GM12865 (cell line): ENCODE measurements around the gene P3H2.

Experiments used
- DNase-seq: peaks from one replicate; pipeline ENCODE4 v3.0.0; 2010; ENCODE audit warnings: low read depth
- H3K4me3 ChIP-seq: 2 replicates; pipeline ENCODE4 v1.5.1; 2011; ENCODE audit warnings: mild to moderate bottlenecking, low read depth, low read length, control low read depth
- CTCF ChIP-seq: IDR thresholded peaks from 2 replicates; pipeline ENCODE4 v1.5.1; 2011; ENCODE audit warnings: low read length, control low read depth, low read depth, inconsistent platforms; ENCODE audit not compliant: insufficient read depth; ENCODE audit errors: missing control alignments

The P3H2 gene

GRCh38 chr3:189944285-189945145 lies 176.2 kb downstream of the P3H2 start:
- H3K4me3 ChIP-seq: no peak overlapping the region
- no peak for TF ChIP-seq CTCF
- DNase-seq: no peak

GRCh38 chr3:189942948-189943347 lies 177.7 kb downstream of the P3H2 start:
- TF ChIP-seq CTCF: no peak
- no peak overlapping the region for H3K4me3 ChIP-seq
- no peak for DNase-seq

- no peak overlapping the region for H3K4me3 ChIP-seq
- DNase-seq: no peak
Measured at GRCh38 chr3:189941679-189942078, 179.0 kb downstream of the P3H2 start.

GRCh38 chr3:189941125-189941524 lies 179.6 kb downstream of the P3H2 start:
- TF ChIP-seq CTCF: no peak
- no peak overlapping the region for H3K4me3 ChIP-seq
- no peak for DNase-seq

More at GRCh38 chr3:189941679-189942078, 179.0 kb downstream of the P3H2 start:
- TF ChIP-seq CTCF: no peak

GRCh38 chr3:189937302-189938127 lies 183.2 kb downstream of the P3H2 start:
- TF ChIP-seq CTCF: no peak
- no peak for DNase-seq
- no peak overlapping the region for H3K4me3 ChIP-seq

- no peak overlapping the region for H3K4me3 ChIP-seq
- TF ChIP-seq CTCF: no peak
- DNase-seq: no peak
Measured at GRCh38 chr3:189936201-189936945, 184.3 kb downstream of the P3H2 start.
